ENCODE results near the gene PLTP. TPM values are rescaled to one million over a fixed set of nuclear protein-coding genes. Genes with fewer than 3 reads are reported as not detected.
"Not testable (repeated sequence)": the region's sequence is repeated elsewhere in the genome, so short reads cannot be mapped to it uniquely, and the experiment has no call there.

Gene PLTP
- total RNA-seq, 1 donor from 2014 or later, result 4.0 TPM

- Mint-ChIP-seq H3K4me1 (no peaks in the 10 kb centered on the region), H3K27me3 (no peaks in the 10 kb centered on the region), H3K4me3 (no peak overlapping the region), H3K9me3 (no peaks in the 10 kb centered on the region), H3K36me3 (ENCODE audit: low read depth) (no peaks in the 10 kb centered on the region), H3K27ac (no peak overlapping the region)
- intact Hi-C loops (cut with micrococcal nuclease), result no loop called here
- no peak for DNase-seq
Measured at GRCh38 chr20:45904583-45905504, 7.1 kb downstream of the PLTP start.

DNA sequence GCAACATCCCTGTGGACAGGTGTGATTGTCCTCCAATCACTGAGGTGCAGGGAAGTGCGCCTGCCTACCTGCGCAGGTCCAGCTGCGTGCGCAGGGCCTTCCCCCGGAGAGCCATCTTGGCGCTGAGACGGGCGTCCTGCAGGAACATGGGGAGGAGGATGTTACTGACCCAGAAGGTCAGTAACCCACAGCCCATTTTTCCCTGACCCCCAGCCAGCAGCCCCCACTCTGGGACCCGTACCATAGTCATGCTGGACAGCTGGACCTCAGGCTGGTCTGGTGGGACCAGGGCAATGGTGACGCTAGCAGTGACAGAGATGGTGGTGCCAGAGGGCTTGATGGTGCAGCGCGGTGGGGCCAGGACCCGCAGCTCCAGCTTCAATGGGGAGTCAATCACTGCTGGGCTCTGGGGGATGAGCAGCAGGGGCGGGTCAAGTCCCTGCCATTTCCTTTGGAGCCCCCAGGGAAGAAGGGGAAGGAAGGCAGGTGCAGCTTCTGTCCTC, 9.7 kb downstream of the PLTP start:
- Mint-ChIP-seq H3K9me3 (no peaks in the 10 kb centered on the region), H3K4me3 (no peak overlapping the region), H3K27ac (no peak overlapping the region), H3K36me3 (ENCODE audit: low read depth) (peaks cover 5% of the 10 kb centered on the region), H3K27me3 (no peaks in the 10 kb centered on the region), H3K4me1 (no peaks in the 10 kb centered on the region)
- intact Hi-C loops (cut with micrococcal nuclease), result no loop called here
- DNase-seq, result no peak

- H3K9me3 Mint-ChIP-seq; H3K27ac Mint-ChIP-seq; H3K27me3 Mint-ChIP-seq; H3K36me3 Mint-ChIP-seq (ENCODE audit: low read depth); H3K4me3 Mint-ChIP-seq; DNase-seq; intact Hi-C loops (cut with micrococcal nuclease); H3K4me1 Mint-ChIP-seq: not testable (repeated sequence)
Measured at GRCh38 chr20:45901332-45901731, 10.6 kb downstream of the PLTP start.

DNA sequence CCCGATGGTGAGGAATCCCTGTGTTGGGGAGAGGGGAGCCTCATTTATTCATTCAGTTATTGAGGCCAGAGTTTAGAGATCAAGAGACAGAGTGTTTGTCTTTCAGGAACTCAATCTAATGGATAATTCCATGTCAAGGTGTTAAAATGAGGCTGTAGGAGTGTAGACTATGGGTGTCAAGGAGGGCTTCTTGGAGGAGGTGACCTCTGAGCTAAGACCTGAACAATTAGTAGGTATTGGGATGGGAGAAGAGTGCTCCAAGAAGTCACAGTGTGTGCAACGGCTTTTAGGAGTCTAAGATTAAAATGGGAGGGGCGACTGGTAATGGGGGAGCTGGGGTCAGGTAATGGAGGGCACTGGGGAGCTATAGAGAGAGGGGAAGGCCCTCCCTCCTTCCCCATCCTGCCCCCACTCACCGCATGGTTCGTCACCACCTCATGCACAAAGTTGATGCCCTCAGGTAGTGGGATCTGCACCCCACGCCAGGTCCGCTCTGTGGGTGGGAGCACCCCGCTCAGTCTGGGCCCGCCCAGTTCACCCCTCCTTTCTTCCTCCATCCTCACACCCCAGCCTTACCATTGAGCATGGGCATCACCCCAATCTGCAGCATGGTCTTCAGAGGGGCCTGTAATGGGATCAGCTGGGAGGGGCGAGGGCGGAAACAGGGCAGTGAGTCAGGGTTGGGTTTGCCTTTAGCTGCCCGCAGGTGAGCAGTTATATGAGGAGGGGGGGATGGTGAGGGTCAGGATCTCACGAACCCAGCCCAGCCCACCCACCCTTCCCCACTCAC, 12.7 kb downstream of the PLTP start:
- Mint-ChIP-seq H3K27ac (peak overlapping the region; percentile 7), H3K4me3 (no peak overlapping the region), H3K27me3 (no peaks in the 10 kb centered on the region), H3K4me1 (no peaks in the 10 kb centered on the region), H3K36me3 (ENCODE audit: low read depth) (peaks cover 5% of the 10 kb centered on the region), H3K9me3 (no peaks in the 10 kb centered on the region)
- DNase-seq, result no peak
- intact Hi-C loops (cut with micrococcal nuclease), result no loop called here

- intact Hi-C loops (cut with micrococcal nuclease), result no loop called here
- H3K9me3 Mint-ChIP-seq, result no peaks in the 10 kb centered on the region
- H3K36me3 Mint-ChIP-seq (ENCODE audit: low read depth), result peaks cover 5% of the 10 kb centered on the region
Measured at GRCh38 chr20:45898285-45898684, 13.7 kb downstream of the PLTP start.

GRCh38 chr20:45897692-45898091, 14.3 kb downstream of the PLTP start:
- Mint-ChIP-seq H3K4me3 (no peak overlapping the region), H3K27ac (no peak overlapping the region), H3K4me1 (peaks cover 3% of the 10 kb centered on the region), H3K27me3 (no peaks in the 10 kb centered on the region), H3K36me3 (ENCODE audit: low read depth) (peaks cover 7% of the 10 kb centered on the region), H3K9me3 (no peaks in the 10 kb centered on the region)
- DNase-seq, result no peak
- intact Hi-C loops (cut with micrococcal nuclease), result no loop called here

More at GRCh38 chr20:45898285-45898684, 13.7 kb downstream of the PLTP start:
- no peak for DNase-seq
- Mint-ChIP-seq H3K4me3 (no peak overlapping the region), H3K4me1 (peaks cover 2% of the 10 kb centered on the region), H3K27me3 (no peaks in the 10 kb centered on the region), H3K27ac (no peak overlapping the region)

- H3K4me1 Mint-ChIP-seq, result peaks cover 7% of the 10 kb centered on the region
- no peak for DNase-seq
- H3K27ac Mint-ChIP-seq, result no peak overlapping the region
- intact Hi-C loops (cut with micrococcal nuclease), result no loop called here
- H3K36me3 Mint-ChIP-seq (ENCODE audit: low read depth), result peaks cover 10% of the 10 kb centered on the region
- H3K4me3 Mint-ChIP-seq, result no peak overlapping the region
- no peaks in the 10 kb centered on the region for H3K9me3 Mint-ChIP-seq
- no peaks in the 10 kb centered on the region for H3K27me3 Mint-ChIP-seq
Measured at GRCh38 chr20:45897289-45897688, 14.7 kb downstream of the PLTP start.

- H3K36me3 Mint-ChIP-seq (ENCODE audit: low read depth), result peaks cover 10% of the 10 kb centered on the region
- peaks cover 11% of the 10 kb centered on the region for H3K4me1 Mint-ChIP-seq
- DNase-seq, result no peak
- H3K9me3 Mint-ChIP-seq, result no peaks in the 10 kb centered on the region
- H3K27ac Mint-ChIP-seq, result no peak overlapping the region
- intact Hi-C loops (cut with micrococcal nuclease), result no loop called here
- H3K4me3 Mint-ChIP-seq, result no peak overlapping the region
- no peaks in the 10 kb centered on the region for H3K27me3 Mint-ChIP-seq
Measured at GRCh38 chr20:45896641-45897161, 15.3 kb downstream of the PLTP start.

- no peak overlapping the region for H3K4me3 Mint-ChIP-seq
Measured at GRCh38 chr20:45894797-45895196, 17.2 kb downstream of the PLTP start.

DNA sequence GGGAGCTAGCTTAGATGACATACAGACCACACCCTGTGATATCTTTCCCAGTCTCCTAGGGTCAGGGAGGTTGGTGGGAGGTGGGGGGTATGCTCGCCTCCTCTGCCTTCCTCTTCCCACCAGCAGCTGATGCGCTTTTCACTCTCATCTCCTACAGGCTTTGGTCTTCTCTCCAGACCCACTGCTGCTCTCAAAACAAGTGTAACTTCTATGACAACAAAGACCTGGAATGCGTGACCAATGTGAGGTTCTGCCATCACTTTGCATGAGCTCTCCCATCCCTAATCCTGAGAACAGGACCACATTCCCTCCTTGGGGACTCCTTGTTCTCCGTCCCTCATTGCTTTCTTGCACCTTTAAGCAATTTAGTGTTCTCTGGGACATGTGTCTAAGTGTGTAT, 18.1 kb downstream of the PLTP start:
- no peak overlapping the region for H3K27ac Mint-ChIP-seq
- peaks cover 17% of the 10 kb centered on the region for H3K4me1 Mint-ChIP-seq
- DNase-seq, result no peak
- intact Hi-C loops (cut with micrococcal nuclease), result no loop called here
- no peaks in the 10 kb centered on the region for H3K9me3 Mint-ChIP-seq
- peaks cover 10% of the 10 kb centered on the region for H3K36me3 Mint-ChIP-seq (ENCODE audit: low read depth)
- H3K27me3 Mint-ChIP-seq, result no peaks in the 10 kb centered on the region
- no peak overlapping the region for H3K4me3 Mint-ChIP-seq

More at GRCh38 chr20:45894797-45895196, 17.2 kb downstream of the PLTP start:
- peaks cover 10% of the 10 kb centered on the region for H3K36me3 Mint-ChIP-seq (ENCODE audit: low read depth)
- DNase-seq, result no peak
- no peaks in the 10 kb centered on the region for H3K27me3 Mint-ChIP-seq
- peaks cover 17% of the 10 kb centered on the region for H3K4me1 Mint-ChIP-seq
- intact Hi-C loops (cut with micrococcal nuclease), result no loop called here
- no peak overlapping the region for H3K27ac Mint-ChIP-seq
- no peaks in the 10 kb centered on the region for H3K9me3 Mint-ChIP-seq

- DNase-seq, result peak; percentile 56
- H3K27me3 Mint-ChIP-seq, result no peaks in the 10 kb centered on the region
- peak overlapping the region; percentile 95 for H3K4me3 Mint-ChIP-seq
- H3K4me1 Mint-ChIP-seq, result peaks cover 17% of the 10 kb centered on the region
- peaks cover 10% of the 10 kb centered on the region for H3K36me3 Mint-ChIP-seq (ENCODE audit: low read depth)
- H3K9me3 Mint-ChIP-seq, result no peaks in the 10 kb centered on the region
- peak overlapping the region; percentile 66 for H3K27ac Mint-ChIP-seq
- intact Hi-C loops (cut with micrococcal nuclease), result no loop called here
Measured at GRCh38 chr20:45892828-45893500, 19.0 kb downstream of the PLTP start.

DNA sequence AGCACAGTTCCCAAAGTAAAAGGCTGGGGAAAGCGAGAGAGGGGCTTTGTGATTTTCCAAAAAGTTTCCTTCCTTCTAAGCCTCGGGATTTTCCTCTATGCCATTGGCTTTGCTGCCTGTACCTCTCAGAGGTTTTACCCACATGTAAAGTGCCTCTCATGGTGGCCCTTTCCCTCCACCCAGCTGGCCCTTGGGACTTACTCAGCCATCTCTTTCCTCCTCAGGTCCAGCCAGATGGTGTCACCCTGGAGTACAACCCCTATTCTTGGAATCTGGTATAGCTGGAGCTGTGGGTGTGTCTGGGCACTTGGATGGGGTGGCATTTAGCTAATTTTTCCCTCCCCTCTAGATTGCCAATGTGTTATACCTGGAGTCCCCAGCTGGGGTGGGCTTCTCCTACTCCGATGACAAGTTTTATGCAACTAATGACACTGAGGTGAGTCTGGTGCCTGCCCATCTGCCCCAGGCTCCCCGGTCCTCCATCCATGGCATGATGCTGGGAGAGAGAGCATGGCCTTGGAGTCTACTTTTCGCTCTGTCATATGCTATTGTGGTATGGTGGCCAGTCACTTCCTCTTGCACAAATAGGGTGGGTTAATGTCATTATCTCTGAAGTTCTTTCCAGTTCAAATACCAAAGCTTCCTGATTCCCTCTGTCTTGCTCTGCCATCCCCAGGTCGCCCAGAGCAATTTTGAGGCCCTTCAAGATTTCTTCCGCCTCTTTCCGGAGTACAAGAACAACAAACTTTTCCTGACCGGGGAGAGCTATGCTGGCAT, 19.7 kb downstream of the PLTP start:
- Mint-ChIP-seq H3K27ac (peak overlapping the region; percentile 66), H3K9me3 (no peaks in the 10 kb centered on the region), H3K36me3 (ENCODE audit: low read depth) (peaks cover 5% of the 10 kb centered on the region), H3K27me3 (no peaks in the 10 kb centered on the region), H3K4me1 (peaks cover 17% of the 10 kb centered on the region), H3K4me3 (peak overlapping the region; percentile 95)
- DNase-seq, result peak; percentile 57
- intact Hi-C loops (cut with micrococcal nuclease), result no loop called here

All from activated CD4-positive, alpha-beta T cell treated with anti-CD3 and anti-CD28 coated beads, Interleukin-2, amount 10 ng/mL, durations not matched to agents 24 days and 14 days (primary cell).